GM21360 (cell line): ENCODE results near the gene PCDH15.
A peak's percentile ranks its signal among the peaks of the same experiment; 100 is the strongest.
"Not testable (repeated sequence)": the region's sequence is repeated elsewhere in the genome, so short reads cannot be mapped to it uniquely, and the experiment has no call there.

Experiments
- ATAC-seq: cut with Tn5 transposase; IDR thresholded peaks from one replicate; pipeline ENCODE4 v1.9.1; 2021; ENCODE audit warnings: mild to moderate bottlenecking, moderate library complexity; ENCODE audit not compliant: unreplicated experiment

Gene PCDH15

GRCh38 chr10:54576541-54576940 is 224.5 kb downstream of the PCDH15 start:
- ATAC-seq = no peak

DNA sequence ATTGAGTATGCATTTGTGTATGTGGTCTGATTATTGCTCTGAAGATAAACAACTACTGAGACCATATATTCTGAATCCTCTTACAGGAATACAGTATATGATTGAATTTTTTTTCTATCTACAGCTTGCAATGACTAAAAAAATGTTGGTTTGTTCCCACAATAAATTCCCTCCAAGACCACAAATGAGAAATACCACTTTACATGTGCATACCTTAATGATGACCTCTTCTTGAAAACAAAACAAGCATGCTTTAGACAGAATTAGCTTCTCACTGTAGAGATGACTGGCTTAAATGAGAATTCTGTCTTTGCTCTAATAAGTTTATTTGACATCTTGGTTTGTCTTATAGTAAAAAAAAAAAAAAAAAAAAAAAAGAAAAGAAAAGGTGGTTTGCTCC is 241.5 kb downstream of the PCDH15 start:
- ATAC-seq = no peak

DNA sequence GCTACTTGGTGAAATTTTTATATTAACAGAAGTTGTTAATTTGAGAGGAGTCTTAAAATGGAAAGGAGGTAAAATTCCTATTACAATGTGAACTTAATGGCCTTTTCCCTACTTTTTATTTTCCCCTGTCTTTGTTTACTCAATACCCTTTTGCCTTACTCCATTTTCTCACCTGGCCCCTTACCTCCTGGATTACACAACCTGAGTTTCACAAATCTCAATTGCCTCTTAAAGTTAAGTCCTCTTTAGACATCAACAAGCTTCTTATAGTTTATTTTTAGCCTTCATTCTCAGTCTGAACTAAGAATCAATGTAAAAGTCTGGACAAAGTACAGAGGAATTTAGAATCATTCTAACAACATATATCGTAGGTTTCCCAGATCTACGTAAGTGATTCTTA is 247.0 kb downstream of the PCDH15 start:
- no peak for ATAC-seq

DNA sequence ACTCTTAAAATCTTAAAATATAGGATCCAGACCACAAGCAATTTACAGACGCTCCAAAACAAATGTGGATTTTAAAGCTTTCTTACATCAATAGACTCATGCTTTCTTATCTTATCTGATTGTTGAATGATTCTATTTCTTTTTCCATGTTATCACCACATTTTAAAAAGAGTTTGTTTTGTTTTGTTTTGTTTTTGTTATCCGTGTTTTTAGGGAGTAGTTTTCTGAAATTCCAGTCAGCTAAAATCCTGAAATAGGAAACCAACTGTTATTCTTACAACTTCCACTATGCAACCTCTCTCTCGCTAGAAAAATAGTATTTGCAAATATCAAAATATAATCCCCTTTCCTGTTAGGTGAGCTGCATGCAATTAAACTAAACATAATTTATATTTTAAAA is 251.0 kb downstream of the PCDH15 start:
- ATAC-seq = no peak

- ATAC-seq = no peak
Observed at GRCh38 chr10:54531296-54531695, 269.7 kb downstream of the PCDH15 start.

- no peak for ATAC-seq
Observed at GRCh38 chr10:54530299-54530698, 270.7 kb downstream of the PCDH15 start.

GRCh38 chr10:54525816-54526215 is 275.2 kb downstream of the PCDH15 start:
- ATAC-seq = no peak

GRCh38 chr10:54515244-54515643 is 285.8 kb downstream of the PCDH15 start:
- not testable (repeated sequence) for ATAC-seq

GRCh38 chr10:54503863-54504262 is 297.2 kb downstream of the PCDH15 start:
- no peak for ATAC-seq

DNA sequence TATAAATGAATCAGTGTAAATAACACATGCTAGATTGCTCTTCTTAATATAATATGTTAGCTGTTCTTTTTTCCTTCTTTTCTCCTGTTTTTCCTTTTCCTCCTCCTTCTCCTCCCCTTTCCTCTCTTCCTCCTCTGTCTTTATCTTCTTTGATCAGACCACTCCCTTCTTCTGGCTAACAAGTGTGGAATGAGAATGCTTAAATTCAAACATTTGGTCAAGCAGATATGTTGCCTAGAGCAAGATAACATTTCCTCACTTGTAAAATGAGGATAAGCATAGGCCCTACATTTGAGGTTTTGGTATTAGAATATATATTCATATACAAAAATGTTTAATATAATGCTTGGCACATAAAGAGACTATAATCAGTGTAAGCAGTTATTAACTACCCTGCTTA is 299.1 kb downstream of the PCDH15 start:
- no peak for ATAC-seq

DNA sequence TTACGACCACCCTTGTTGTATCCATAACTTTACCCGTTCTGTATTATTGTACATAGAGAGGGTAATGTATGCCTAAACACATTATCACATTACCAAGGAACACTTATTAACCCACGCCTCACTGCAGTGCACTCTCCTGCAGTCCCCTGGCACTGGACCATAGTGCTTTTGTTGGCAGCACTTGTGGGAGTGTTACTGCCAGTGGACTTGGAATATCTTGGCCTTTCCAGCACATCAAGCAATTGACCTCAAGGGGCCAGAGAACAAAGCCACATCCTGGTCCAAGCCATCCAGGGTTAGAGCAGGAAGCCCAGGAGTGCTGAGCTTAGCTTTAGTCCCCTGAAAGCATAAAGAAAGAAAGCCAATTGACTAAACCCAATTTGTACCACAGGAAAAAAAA is 304.2 kb downstream of the PCDH15 start:
- ATAC-seq = no peak

DNA sequence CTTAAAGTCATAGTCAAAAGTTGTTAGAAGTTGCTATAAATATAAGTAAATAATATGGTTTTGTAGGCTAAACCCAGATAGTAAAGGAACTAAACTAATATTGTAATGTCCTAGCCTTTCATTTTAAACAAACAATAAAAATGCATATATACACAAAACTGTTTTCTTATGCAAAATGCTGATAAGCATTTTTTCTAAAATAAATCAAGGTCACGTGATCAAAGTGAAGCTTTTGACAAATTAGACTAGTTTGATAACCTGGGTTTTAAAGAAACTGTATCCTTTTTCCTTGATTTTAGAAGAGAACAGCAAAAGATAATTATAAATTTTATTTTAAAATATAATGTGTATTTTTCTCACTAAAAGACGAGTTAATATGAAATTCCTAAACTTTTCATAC is 313.3 kb downstream of the PCDH15 start:
- ATAC-seq = no peak

DNA sequence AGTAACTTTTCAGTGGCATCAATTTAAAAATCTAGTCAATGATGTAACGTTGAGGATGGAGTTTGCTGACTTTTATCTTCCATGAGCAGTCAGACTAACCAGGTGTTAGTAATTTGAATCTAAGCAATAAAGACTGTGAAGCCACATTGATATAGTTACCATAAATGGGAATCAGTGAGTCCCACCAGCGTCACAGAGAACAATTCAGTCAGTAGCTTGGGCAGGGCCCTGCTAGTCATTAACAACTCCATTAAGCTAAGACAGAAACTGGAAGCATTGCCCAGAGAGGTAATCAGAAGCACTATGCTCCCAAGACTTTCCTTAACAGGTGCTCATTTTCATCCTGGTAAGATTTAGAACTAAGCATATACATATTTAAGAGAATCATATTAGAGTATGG is 315.1 kb downstream of the PCDH15 start:
- no peak for ATAC-seq

GRCh38 chr10:54484186-54484585 is 316.8 kb downstream of the PCDH15 start:
- ATAC-seq = no peak

- no peak for ATAC-seq
Observed at GRCh38 chr10:54478601-54479000, 322.4 kb downstream of the PCDH15 start.

DNA sequence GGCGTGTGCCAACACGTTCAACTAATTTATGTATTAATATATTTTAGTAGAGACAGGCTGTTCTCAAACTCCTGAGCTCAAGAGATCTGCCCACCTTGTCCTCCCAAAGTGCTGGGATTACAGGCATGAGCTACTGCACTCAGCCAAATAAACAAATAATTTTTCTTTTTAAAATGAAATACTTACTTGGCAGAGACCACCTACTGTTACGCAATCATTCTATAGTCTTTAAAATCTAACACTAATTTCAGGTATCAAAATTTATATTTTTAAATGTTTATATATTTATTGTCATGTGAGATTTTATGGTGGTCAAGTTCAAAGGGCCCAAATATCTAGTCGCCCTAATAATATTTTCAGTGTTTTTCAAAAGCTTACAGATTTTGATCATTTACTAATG is 323.3 kb downstream of the PCDH15 start:
- no peak for ATAC-seq

DNA sequence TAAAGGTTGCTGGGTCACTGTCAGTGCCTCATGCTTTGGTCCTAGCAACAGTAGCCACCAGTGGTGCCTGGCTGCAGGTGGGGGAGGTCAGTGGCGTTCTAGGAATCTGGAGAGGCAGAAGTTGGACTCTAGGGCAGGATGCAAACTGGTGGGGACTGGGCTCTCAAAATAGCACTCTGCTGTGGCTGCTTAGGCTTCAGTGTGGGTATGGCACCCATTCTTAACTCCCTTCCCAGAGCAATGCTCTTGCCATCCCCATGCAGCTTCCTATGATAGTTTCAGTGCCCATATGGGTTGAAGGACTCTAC is 330.8 kb downstream of the PCDH15 start:
- no peak for ATAC-seq

- ATAC-seq = no peak
Observed at GRCh38 chr10:54469587-54470323, 331.3 kb downstream of the PCDH15 start.

DNA sequence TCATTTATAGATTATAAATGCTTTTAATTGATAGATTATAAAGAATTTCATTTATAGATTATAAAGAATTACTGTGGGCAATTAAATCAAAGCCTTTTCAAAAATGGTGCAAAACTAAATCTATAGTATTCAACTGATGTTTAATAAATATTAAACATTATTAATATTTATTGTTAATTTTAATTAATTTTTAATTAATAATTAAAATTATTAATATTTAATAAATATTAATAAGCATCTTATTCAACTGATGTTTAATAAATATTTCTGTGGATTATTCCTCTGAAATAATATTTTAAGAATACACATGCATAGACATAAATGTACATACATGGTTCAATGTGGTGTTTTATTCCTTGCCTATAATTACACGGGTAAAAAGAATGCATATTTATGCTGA is 346.8 kb downstream of the PCDH15 start:
- ATAC-seq = no peak

DNA sequence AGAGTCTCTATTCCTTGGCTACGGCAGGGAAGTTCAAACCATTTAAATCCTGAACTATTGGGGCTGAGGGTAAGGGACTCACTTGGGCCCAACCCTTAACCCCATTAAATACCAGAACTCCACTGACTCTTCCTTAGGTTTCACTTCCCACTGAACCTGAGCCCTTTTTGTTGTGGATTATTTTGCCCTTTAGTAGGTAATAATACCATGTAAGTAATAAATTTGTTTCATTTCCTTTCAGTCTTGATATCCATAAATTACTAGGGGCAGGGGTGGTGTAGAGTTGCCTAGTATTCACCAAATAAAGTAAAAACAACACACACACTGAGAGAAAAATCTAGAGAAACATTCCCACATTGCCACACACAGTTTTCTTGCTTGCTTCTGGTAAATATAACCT is 352.0 kb downstream of the PCDH15 start:
- no peak for ATAC-seq

DNA sequence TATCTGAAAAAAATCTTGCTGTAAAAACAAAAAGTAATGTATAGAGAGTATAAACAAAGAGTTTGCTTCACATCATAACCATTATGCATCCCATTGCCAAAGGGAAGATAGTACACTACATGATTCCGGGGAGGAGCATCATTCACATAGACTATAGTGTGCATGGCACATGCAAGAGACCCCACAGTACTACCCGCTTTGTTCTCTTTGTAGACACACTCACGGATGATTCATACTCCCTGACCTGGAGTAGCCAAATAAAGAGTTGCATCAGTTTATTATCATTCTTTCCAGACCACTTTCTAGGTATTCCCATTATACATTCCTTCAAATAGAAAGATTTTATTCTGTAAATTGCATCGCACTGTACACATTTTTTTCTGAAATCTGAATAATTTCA is 356.9 kb downstream of the PCDH15 start:
- ATAC-seq = no peak

- no peak for ATAC-seq
Observed at GRCh38 chr10:54441275-54441674, 359.8 kb downstream of the PCDH15 start.

DNA sequence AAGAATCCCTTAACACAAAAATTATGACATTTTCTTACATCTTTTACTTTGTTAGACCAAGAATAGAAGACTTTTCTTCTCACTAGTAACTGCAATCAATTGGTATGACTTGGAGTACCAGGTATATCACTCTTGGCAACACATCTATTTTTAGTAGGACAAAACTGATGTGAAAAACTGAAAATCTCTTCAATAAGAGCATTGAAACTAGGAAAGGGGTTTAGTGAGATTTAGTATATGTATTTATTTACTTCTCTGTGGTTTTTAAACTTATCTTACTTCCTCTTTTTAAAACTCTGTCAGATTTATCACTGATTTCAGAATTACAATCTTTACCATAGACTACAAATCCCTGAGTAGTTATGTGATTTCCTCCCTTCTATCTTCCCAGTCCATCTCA is 366.2 kb downstream of the PCDH15 start:
- ATAC-seq = peak; percentile 85
